22Rv1 (cell line): ENCODE data around the gene MAP3K20.

Experiments
- H3K27ac ChIP-seq: fragments of 450-650 bp; 2 replicates; pipeline ENCODE4 v1.5.1; 2017
- CTCF ChIP-seq: fragments of 450-650 bp; IDR thresholded peaks from 2 replicates; pipeline ENCODE4 v1.5.1; 2017; ENCODE audit warnings: mild to moderate bottlenecking
- ZFX ChIP-seq: fragments of 450-650 bp; IDR thresholded peaks from 2 replicates; pipeline ENCODE4 v1.6.1; 2017; ENCODE audit warnings: antibody characterized with exemption, borderline replicate concordance

Gene MAP3K20

GRCh38 chr2:173264151-173264550 lies 188.5 kb downstream of the MAP3K20 start:
- no peak overlapping the region for H3K27ac ChIP-seq
- TF ChIP-seq CTCF: no peak
- TF ChIP-seq ZFX: no peak

- no peak overlapping the region for H3K27ac ChIP-seq
- TF ChIP-seq CTCF: no peak
- no peak for TF ChIP-seq ZFX
These were observed 189.1 kb downstream of the MAP3K20 start for GRCh38 chr2:173264603-173265366.

- TF ChIP-seq ZFX (no peak), CTCF (no peak)
- no peak overlapping the region for H3K27ac ChIP-seq
These were observed 195.5 kb downstream of the MAP3K20 start for GRCh38 chr2:173271135-173271534.

- TF ChIP-seq ZFX: no peak
- TF ChIP-seq CTCF: no peak
- no peak overlapping the region for H3K27ac ChIP-seq
These were observed 196.2 kb downstream of the MAP3K20 start for GRCh38 chr2:173271825-173272224.

GRCh38 chr2:173272849-173273248 lies 197.2 kb downstream of the MAP3K20 start:
- TF ChIP-seq ZFX (no peak), CTCF (no peak)
- no peak overlapping the region for H3K27ac ChIP-seq

- H3K27ac ChIP-seq: no peak overlapping the region
These were observed 203.3 kb downstream of the MAP3K20 start for GRCh38 chr2:173278794-173279526.

More at GRCh38 chr2:173278794-173279526, 203.3 kb downstream of the MAP3K20 start:
- no peak for TF ChIP-seq CTCF
- no peak for TF ChIP-seq ZFX
